LNCaP clone FGC (cell line): Measurements from ENCODE around the gene MYOG.

Source experiments
- DNase-seq: peaks from one replicate; pipeline ENCODE4 v3.0.0-alpha.2; 2011; ENCODE audit warnings: low read depth
- H3K4me3 ChIP-seq: 2 replicates; pipeline ENCODE4 v1.5.1; 2011; ENCODE audit warnings: mild to moderate bottlenecking, low read depth, low read length, control low read depth
- TF ChIP-seq, protein P1 (sequence below): IDR thresholded peaks from 2 replicates; pipeline ENCODE4 v1.5.1; 2012; ENCODE audit warnings: mild to moderate bottlenecking; ENCODE audit not compliant: control insufficient read depth, insufficient read depth; ENCODE audit errors: extremely low read depth

The MYOG gene

DNA sequence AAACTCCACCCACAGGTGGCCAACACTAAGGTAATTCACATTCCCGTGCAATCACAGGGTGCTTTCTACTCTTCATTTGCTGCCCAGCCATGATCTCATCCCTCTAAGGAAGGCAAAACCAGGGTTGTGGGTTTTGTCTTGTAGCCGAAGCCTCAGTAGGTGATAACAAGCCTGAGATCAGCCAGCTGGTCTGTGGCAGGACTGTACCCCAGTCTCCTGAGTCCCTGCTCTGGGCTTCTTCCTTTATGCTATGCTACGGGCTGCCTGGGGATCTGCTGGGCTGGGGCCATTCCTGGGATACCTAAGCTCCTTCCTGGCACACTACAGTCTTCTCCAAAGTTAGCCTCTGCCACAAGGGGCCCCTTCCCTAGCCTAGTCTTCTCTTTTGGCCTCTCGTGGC lies 49.7 kb downstream of the MYOG start:
- no peak for DNase-seq
- TF ChIP-seq, protein P1, sequence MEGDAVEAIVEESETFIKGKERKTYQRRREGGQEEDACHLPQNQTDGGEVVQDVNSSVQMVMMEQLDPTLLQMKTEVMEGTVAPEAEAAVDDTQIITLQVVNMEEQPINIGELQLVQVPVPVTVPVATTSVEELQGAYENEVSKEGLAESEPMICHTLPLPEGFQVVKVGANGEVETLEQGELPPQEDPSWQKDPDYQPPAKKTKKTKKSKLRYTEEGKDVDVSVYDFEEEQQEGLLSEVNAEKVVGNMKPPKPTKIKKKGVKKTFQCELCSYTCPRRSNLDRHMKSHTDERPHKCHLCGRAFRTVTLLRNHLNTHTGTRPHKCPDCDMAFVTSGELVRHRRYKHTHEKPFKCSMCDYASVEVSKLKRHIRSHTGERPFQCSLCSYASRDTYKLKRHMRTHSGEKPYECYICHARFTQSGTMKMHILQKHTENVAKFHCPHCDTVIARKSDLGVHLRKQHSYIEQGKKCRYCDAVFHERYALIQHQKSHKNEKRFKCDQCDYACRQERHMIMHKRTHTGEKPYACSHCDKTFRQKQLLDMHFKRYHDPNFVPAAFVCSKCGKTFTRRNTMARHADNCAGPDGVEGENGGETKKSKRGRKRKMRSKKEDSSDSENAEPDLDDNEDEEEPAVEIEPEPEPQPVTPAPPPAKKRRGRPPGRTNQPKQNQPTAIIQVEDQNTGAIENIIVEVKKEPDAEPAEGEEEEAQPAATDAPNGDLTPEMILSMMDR, result no peak
- H3K4me3 ChIP-seq, result no peak overlapping the region

DNA sequence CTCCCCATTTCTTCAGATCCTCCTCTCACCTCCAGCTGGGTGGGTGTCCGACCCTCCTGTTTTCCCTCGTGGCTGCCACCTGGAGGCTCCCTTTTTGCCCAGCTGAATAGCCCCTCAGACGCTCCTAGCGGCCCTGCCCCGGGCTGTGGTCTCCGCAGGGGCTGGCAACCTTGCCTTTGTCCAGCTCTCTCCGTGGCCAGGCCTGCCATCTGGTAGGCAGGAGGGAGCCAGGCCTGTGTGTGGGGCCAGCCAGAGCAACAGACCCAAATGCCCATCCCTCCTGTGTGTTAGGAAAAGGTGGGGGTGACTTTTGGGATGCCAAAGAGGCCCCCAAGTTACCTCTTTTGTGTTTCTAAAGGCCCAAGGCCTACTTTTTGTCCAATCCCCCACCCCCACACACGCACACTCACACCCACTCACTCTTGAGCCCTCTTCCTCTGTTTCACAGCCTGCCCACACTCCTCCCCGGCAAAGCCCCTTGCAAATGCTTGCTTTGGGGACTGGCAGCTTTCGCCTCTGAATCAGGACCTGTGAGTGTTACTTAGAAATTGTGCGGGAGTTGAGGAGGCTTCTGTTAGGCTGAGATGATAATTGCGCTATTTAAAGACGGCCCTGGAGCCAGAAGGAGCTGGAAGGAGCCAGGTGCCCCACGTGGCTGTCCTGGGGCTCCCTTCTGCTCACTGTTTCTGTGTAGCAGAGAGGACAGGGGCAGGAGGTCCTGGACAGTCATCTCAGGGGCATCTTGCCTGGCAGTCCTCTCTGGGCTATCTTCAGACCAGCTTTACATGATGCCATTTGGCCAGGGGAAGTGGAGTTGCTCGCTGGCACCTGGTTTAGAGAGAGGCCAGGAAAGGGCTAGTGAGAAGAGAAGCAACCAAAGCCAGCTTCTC lies 50.5 kb downstream of the MYOG start:
- no peak for DNase-seq
- TF ChIP-seq, protein P1, result no peak
- H3K4me3 ChIP-seq, result no peak overlapping the region

GRCh38 chr1:203034422-203035110 lies 51.2 kb downstream of the MYOG start:
- no peak overlapping the region for H3K4me3 ChIP-seq
- TF ChIP-seq, protein P1, result no peak
- no peak for DNase-seq

- TF ChIP-seq, protein P1, result no peak
- no peak overlapping the region for H3K4me3 ChIP-seq
- DNase-seq, result no peak
These were observed 51.9 kb downstream of the MYOG start for GRCh38 chr1:203033917-203034316.

- TF ChIP-seq, protein P1, result no peak
- no peak overlapping the region for H3K4me3 ChIP-seq
- no peak for DNase-seq
These were observed 52.5 kb downstream of the MYOG start for GRCh38 chr1:203033287-203033686.
